Left ventricle myocardium inferior (tissue), 1 donor: Measurements from ENCODE around the gene PALD1. TPM values are rescaled to one million over a fixed set of nuclear protein-coding genes. Genes with fewer than 3 reads are reported as not detected.

Experiments used
- DNase-seq: peaks from one replicate; pipeline ENCODE4 v3.0.0-alpha.2; 2020
- H3K27ac ChIP-seq: fragments of 200-600 bp; replicated peaks from 2 replicates; pipeline ENCODE4 v1.8.0; 2021
- H3K27me3 ChIP-seq: fragments of 200-600 bp; 2 replicates; pipeline ENCODE4 v1.8.0; 2021; ENCODE audit warnings: low read depth
- H3K36me3 ChIP-seq: fragments of 200-600 bp; 2 replicates; pipeline ENCODE4 v1.8.0; 2021
- H3K4me1 ChIP-seq: fragments of 200-600 bp; 2 replicates; pipeline ENCODE4 v1.8.0; 2021
- H3K4me3 ChIP-seq: fragments of 200-600 bp; 2 replicates; pipeline ENCODE4 v1.8.0; 2021; ENCODE audit warnings: mild to moderate bottlenecking, moderate library complexity
- H3K9me3 ChIP-seq: fragments of 200-600 bp; replicated peaks from 2 replicates; pipeline ENCODE4 v1.8.0; 2021
- intact Hi-C: fragments of 100-400 bp; cut with micrococcal nuclease; formaldehyde crosslinking; loops from one replicate; pipeline ENCODE4 v1.11.0; 2022
- total RNA-seq: library from RNA; stranded (reverse); fragmentation: NEBNext Ultra II Directional; extraction: Animal tissue kit (Norgen Biotek cat#: 25700); gene quantifications from one replicate; pipeline ENCODE4 v1.2.1, GENCODE V29; 2021
- TF ChIP-seq, protein P1 (sequence below): fragments of 200-600 bp; IDR thresholded peaks from 2 replicates; pipeline ENCODE4 v1.8.0; 2021; ENCODE audit warnings: antibody characterized with exemption, mild to moderate bottlenecking, borderline replicate concordance
- donor health status: DM: no; HTN: yes; CAD: no; lungs with severe emphysema.

The PALD1 gene
- total RNA-seq, 1 donor from 2014 or later = 5.1 TPM

DNA sequence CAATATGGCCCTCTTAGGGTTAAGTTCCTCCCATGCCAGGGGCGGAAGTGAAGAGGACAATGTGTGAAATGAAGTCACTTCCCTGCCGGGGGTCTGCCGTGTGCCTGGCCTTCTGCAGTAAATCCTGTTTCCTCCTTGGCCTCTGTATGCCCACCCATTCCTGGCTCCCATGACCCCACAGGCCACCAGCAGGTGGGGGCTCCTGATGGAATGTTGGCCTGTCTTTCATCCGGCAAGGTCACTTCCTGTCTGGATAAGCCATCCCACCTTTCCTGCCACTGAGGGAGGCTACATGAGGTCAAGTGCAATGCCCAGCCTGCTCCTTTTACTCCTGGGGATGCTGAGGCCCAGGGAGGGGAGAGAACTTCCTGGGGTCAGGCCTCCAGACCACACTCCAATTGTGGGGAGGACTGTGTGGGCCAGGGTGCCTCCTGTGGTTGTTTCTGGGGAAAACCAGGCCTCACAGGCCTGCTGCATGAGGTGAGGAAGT lies 22.3 kb downstream of the PALD1 start:
- no peaks in the 10 kb centered on the region for H3K36me3 ChIP-seq
- H3K4me1 ChIP-seq = peaks cover 68% of the 10 kb centered on the region
- no peaks in the 10 kb centered on the region for H3K27me3 ChIP-seq
- TF ChIP-seq, protein P1, sequence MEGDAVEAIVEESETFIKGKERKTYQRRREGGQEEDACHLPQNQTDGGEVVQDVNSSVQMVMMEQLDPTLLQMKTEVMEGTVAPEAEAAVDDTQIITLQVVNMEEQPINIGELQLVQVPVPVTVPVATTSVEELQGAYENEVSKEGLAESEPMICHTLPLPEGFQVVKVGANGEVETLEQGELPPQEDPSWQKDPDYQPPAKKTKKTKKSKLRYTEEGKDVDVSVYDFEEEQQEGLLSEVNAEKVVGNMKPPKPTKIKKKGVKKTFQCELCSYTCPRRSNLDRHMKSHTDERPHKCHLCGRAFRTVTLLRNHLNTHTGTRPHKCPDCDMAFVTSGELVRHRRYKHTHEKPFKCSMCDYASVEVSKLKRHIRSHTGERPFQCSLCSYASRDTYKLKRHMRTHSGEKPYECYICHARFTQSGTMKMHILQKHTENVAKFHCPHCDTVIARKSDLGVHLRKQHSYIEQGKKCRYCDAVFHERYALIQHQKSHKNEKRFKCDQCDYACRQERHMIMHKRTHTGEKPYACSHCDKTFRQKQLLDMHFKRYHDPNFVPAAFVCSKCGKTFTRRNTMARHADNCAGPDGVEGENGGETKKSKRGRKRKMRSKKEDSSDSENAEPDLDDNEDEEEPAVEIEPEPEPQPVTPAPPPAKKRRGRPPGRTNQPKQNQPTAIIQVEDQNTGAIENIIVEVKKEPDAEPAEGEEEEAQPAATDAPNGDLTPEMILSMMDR = no peak
- H3K9me3 ChIP-seq = no peaks in the 10 kb centered on the region
- peak; percentile 55 for DNase-seq
- H3K27ac ChIP-seq = peak overlapping the region; percentile 77
- intact Hi-C loops = no loop called here
- H3K4me3 ChIP-seq = no peak overlapping the region

DNA sequence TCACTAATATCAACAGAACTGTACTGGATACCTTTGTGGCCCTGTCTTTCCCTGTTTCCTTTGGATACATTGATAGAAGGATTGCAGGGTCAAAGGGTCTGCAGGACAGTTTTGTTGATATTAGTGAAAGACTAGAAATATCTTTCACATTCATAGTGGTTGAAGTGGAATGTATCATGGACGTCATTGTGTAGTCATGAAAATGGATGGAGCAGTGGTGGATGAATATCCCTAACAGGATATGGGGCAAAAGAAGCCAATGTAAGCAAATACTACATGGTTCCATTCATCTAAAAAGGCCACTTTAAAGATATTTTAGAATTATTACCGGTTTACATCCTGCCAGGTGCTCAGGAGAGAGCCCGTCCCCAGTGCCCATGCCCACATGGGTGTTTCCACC lies 23.8 kb downstream of the PALD1 start:
- Histone ChIP-seq H3K27ac (peak overlapping the region; percentile 77), H3K4me1 (peaks cover 55% of the 10 kb centered on the region), H3K9me3 (no peaks in the 10 kb centered on the region), H3K36me3 (no peaks in the 10 kb centered on the region), H3K27me3 (no peaks in the 10 kb centered on the region), H3K4me3 (no peak overlapping the region)
- TF ChIP-seq, protein P1 = no peak
- DNase-seq = no peak
- intact Hi-C loops = no loop called here

DNA sequence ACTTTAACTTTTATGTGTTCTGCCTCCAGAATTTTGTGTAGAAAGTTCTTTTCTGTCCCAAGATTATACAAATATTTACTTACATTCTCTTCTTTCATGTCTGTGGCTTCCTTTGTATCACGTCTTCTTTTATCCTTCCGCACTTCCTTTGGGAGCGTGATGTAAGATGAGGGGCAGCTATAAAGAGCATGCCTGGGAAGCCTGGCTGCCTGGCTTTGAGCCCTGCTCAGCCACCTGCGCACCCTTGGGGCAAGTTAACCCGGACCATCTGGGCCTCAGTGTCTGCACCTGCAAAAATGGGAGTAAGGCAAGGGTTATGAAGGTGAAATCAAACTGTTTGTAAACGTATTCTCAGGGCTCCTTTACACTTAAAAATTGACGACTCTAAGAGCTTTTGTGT lies 25.2 kb downstream of the PALD1 start:
- no peaks in the 10 kb centered on the region for H3K27me3 ChIP-seq

DNA sequence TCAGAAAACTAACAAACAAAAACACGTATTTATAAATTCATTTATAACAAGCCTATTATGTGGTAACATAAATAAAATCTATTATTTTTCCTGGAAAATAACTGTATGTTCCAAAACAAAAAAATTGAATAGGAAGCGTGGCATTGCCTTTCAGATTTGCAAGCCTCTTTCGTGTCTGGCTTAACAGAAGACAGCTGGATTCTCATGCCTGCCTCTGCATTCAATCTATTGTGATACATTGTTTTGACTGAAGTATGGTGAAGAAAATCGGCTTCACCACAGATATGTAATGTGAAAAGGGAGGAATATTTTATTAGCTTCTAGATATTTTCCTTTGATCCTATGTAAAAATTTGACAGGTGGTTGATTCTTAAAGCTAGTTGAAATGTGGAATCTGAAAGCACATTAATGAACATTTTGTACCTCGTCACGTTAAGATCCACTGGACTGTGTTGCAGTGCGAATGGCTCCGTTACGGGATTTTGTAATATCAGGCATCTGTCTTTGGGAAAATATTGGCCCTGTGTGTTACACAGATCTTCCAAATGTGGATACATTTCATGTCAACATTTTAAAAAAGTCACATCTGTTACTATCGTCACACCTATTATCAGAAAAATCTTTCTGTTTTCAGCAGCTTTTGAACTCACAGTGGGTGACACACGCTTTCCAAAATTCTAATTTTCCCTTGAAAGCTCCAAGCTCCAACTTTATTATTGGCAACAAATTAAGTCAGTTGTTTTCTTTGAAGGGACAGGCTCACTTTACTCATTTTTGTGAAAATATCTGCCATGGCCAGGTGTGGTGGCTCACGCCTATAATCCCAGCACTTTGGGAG lies 26.2 kb downstream of the PALD1 start:
- TF ChIP-seq, protein P1 = no peak
- no peaks in the 10 kb centered on the region for H3K27me3 ChIP-seq
- no peaks in the 10 kb centered on the region for H3K36me3 ChIP-seq
- H3K4me3 ChIP-seq = no peak overlapping the region
- intact Hi-C loops = no loop called here
- H3K4me1 ChIP-seq = peaks cover 62% of the 10 kb centered on the region
- H3K9me3 ChIP-seq = no peaks in the 10 kb centered on the region
- peak overlapping the region; percentile 9 for H3K27ac ChIP-seq
- DNase-seq = no peak

More for the DNA sequence above, 25.2 kb downstream of the PALD1 start:
- intact Hi-C loops = no loop called here
- peaks cover 62% of the 10 kb centered on the region for H3K4me1 ChIP-seq
- H3K9me3 ChIP-seq = no peaks in the 10 kb centered on the region
- no peak overlapping the region for H3K4me3 ChIP-seq
- H3K27ac ChIP-seq = no peak overlapping the region
- TF ChIP-seq, protein P1 = no peak
- H3K36me3 ChIP-seq = no peaks in the 10 kb centered on the region
- no peak for DNase-seq

DNA sequence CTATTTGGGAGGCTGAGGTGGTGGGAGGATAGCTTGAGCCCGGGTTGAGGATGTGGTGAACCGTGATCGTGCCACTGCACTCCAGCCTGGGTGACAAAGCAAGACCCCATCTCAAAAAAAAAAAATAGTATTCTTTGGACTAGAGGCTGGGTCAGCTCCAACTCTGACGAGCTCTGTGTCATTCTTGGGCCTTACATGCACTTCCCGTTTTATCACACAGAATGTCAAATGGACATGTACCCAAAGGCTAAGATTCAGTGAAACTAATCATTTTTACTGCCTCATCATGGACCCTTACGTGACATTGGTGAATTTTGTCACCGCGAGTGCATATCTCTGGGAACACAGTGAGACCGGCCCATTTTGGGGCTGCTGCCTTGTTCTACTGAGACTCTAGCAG lies 27.3 kb downstream of the PALD1 start:
- Histone ChIP-seq H3K27me3 (no peaks in the 10 kb centered on the region), H3K4me1 (peaks cover 64% of the 10 kb centered on the region), H3K27ac (no peak overlapping the region), H3K4me3 (no peak overlapping the region), H3K9me3 (no peaks in the 10 kb centered on the region), H3K36me3 (no peaks in the 10 kb centered on the region)
- TF ChIP-seq, protein P1 = no peak
- intact Hi-C loops = no loop called here
- DNase-seq = no peak
